OCI-LY1 (cell line): ENCODE measurements around the gene SLC39A13.

Source experiments
- CTCF ChIP-seq: fragments of 200-600 bp; sonication (generic), shearing (Covaris generic); IDR thresholded peaks from 2 replicates; pipeline ENCODE4 v1.5.1; 2017; ENCODE audit warnings: mild to moderate bottlenecking, antibody characterized with exemption, low read length, moderate library complexity, mixed read lengths
- EZH2 ChIP-seq: fragments of 200-600 bp; sonication (generic), shearing (Covaris generic); IDR thresholded peaks from 2 replicates; pipeline ENCODE4 v1.8.0; 2017; ENCODE audit warnings: borderline replicate concordance, mixed run types, mild to moderate bottlenecking, antibody characterized with exemption, low read length, moderate library complexity, mixed read lengths

GRCh38 chr11:47442514-47442913 lies 34.1 kb downstream of the SLC39A13 start:
- TF ChIP-seq CTCF (no peak), EZH2 (no peak)
